ENCODE measurements around the gene TJAP1.
"Not testable (repeated sequence)": the region's sequence is repeated elsewhere in the genome, so short reads cannot be mapped to it uniquely, and the experiment has no call there.

Gene TJAP1

DNA sequence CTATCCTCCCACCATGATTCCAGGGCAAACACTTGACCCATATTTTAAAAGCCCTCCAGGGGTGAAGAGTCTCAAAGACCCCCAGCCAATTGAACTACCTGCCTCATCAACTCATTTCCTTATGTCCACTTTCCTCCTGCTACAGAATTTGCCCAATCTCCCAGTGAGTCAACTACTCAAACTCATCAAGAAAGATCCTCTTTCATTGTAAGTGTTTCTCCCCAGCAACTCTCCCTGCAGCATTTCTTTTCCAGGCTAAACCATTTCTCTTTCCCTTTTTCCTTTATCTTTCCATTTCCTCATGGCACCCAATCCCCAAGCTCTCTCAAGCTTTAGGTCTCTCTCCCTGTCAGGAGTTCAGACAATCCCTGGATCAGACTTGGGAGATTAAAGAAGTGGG is 23.5 kb upstream of the TJAP1 start:
- no peak for DNase-seq

DNA sequence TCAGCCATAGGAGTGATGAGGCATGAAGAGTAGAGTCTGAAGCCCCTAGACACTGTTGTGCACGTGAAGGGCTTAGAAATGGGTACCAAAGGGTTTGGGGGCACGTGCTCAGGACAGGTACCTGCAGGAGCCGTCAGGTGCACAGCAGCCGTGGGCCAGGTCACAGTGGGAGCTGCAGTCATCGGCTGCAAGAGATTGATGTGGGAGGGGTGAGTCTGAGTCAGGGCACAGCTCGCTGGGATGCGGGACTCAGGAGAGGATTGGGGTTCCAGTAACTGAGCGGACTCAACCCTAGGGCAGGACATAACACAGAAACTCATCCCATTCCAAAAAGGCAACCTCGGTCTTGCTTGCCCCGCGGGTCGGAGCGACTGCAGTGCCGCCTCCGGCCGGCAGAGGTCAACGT is 23.1 kb upstream of the TJAP1 start:
- no peak for DNase-seq

DNA sequence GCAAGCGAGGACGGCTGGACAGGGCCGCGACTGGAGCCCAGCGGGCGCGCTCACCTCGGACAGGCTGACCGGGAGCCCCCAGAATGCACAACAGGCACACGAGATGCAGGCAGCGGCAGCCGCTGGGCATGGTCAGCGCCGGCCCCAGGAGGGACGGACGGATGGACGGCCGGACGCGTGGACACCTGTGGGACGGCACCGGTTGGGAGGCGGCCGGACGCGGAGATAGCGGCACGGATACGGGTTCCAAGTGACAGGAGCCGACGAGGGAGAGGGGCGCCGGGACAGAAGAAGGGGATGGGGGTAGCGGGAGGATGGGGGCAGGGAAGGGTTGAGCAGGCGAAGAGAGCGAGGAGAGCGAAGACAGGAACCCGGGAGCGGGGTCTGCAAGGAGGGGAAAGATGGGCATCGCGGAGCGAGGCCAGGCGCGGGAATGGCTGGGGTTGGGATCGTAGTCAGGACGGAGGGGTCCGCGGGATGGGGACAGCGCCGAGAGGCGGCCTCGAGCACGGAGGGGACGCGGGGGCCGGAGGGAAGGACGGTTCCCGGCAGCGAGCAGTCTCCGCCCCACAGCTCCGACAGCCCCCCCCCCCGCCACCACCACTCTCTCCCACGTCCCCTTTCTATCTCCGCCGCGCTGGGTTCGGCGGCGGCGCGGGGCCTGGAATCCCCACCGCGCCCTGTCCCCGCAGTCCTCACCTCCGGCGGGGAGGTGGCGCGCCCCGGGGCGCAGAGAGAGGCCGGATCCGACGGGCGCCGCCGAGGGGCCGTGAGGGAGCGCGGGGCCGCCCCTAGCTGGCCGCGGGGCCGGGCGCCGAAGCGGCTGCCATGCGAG is 22.5 kb upstream of the TJAP1 start:
- DNase-seq = no peak

DNA sequence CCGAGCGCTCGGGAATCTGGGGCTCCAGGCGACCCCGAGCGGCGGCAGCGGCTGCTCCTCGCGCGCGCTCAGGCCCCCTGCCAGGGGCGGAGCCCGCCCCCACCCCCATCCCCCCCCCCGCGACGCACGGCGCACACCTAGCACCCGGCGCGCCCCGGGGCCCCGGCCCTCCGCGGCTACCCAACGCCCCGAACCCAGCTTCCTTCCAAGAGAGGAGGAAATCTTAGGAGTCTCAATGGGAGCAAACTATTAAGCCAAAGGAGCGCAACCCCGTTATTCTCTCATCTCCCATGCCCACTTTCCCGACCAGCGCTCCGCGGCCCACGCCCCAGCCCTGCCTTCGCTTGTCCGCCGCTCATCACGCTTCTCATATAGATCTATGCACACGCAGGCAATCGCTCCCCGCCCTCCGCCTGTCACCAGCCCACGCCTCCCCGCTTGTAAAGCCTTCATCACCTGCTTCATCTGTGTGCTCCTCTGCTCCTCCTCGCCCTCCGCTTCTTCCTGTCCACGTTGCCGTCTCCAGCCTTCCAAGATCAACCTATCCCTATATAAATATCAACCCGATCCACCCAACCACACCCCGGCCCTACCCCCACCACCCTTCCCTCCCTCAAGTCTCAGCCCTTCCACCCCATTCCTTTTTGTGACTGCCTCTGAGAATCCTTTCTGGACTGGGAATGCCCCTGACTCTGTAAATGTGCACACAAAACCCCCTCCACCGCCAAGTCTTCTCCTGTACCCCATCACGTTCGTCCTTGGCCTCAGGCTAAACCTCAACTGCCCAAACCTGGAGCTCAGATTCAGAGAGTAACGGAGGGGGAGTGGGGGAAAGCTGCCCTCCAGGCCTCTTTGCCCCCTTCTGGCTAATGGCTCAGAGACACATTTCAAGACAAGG is 21.6 kb upstream of the TJAP1 start, which contains the start of gene DLK2:
Gene DLK2, minus strand, starts transcription at position 18 of the 898 bp plus-strand sequence. CDS start 723 bp downstream, outside the sequence.
- no peak for DNase-seq

DNA sequence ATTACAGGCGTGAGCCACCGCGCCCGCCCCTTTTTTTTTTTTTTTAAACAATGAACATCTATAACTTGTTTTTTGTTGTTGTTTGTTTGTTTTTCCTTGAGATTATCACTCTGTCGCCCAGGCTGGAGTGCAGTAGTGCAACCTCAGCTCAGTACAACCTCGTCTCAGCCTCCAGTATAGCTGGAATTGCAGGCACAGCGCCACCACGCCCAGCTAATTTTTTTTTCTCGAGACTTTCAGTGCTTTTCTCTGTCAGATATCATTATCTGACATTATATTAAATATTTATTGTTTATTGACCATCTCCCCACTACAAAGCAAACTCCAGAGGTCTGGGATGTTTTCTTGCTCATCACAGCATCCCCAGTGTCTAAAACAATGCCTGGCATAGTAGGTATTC is 19.7 kb upstream of the TJAP1 start:
- DNase-seq = no peak

DNA sequence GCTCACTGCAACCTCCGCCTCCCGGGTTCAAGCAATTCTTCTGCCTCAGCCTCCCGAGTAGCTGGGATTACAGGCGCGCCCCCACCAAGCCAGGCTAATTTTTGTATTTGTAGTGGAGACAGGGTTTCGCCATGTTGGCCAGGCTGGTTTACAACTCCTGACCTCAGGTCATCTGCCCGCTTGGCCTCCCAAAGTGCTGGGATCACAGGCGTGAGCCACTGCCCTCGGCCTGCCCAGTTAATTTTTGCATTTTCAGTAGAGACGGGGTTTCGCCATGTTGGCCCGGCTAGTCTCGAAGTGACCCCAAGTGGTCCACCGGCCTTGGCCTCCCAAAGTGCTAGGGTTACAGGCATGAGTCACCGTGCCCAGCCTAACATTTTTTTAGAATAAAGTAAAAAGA is 19.2 kb upstream of the TJAP1 start:
- DNase-seq = not testable (repeated sequence)

DNA sequence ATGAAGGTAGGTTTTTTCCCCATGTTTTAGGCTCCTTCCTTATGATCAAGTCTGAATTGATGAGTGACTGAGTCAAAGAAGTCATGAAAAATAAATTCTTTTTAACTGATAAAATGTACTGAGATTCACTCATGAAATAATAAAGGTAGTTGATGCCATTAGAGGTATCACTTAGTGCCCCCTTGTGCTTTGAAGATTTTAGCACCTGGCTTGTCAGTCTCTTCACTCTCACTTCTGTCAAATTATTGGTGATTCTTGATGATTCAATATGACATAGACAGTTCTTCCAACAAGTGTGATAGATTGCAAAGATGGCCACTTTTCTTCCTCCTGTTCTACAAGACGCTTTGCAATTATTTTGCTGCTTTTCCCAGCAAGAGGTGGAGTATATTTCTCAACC is 17.8 kb upstream of the TJAP1 start:
- DNase-seq = no peak

DNA sequence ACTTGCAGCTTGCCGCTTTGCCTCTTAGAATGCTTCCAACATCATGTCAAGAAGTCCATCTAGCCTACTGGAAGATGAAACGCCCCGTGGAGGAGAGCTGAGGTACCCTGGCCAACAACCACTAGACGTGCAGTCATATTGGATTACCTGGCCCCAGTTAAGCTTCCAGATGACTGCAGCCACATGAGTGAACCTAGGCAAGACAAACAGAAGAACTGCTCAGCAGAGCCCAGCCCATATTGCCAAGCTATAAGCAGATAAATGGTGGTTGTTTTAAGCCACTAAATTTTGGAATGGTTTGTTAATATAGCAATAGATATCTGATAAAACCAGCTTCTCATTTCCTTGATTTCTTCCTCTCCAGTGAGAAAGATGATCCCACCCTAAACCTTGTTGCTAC is 17.3 kb upstream of the TJAP1 start:
- no peak for DNase-seq

DNA sequence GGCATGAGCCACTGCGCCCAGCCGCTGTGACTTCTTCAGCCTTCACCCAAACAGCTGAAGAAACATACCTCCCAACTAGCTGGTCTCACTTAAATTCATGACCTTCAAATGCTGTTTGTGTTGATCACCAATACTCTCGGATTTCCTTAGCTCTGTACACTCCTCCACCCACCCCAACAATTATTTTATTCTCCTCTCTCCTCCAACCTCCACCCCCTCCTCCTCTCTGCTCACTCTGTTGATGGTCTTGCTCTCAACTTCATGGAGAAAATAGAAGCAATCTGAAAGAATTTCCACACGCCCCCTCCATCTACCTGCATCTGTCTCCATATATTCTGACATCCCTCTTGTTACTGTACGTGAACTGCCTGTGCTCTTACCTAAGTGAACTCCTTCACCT is 15.4 kb upstream of the TJAP1 start:
- DNase-seq = no peak

DNA sequence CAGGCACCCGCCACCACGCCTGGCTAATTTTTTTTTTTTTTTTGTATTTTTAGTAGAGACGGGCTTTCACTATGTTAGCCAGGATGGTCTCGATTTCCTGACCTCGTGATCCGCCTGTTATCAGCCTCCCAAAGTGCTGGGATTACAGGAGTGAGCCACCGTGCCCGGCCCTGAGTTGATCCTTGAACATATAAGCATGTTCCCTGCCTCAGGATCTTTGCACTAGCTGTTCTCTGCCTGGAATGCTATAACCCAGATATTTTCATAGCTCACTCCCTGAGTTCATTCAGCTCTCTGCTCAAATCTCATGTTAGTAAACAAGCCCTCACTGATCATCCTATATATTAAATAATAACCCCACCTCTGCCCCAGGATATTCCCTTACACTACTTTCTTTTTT is 13.0 kb upstream of the TJAP1 start:
- no peak for DNase-seq

DNA sequence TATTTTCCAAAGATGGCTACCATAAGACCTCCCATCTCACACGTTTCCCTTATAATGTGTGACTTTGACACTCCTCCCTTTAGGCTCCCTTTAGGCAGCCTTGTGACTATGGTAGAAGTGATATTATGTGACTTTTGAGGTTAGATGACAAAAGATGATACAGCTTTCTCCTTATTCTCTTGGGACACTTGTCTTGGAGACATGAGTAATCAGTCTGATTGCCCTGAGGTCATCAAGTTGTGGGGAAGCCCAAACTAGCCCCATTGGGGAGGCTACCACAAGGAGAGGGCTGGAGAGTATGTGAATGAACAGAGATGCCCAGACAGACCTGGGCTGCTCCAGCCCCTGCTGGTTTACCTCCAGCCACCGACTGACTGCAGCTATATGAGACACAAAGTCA is 11.4 kb upstream of the TJAP1 start:
- no peak for DNase-seq

DNA sequence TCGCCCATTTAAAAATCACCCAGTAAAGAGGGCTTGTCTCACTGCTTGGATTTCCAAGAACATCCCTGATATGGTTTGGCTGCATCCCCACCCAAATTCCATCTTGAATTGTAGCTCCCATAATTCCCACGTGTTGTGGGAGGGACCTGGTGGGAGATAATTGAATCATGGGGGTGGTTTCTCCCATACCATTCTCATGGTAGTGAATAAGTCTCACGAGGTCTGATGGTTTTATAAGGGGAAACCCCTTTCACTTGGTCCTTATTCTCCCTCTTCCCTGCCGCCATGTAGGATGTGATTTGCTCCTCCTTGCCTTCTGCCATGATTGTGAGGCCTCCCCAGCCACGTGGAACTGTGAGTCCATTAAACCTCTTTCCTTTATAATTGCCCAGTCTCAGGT is 10.1 kb upstream of the TJAP1 start:
- not testable (repeated sequence) for DNase-seq

DNA sequence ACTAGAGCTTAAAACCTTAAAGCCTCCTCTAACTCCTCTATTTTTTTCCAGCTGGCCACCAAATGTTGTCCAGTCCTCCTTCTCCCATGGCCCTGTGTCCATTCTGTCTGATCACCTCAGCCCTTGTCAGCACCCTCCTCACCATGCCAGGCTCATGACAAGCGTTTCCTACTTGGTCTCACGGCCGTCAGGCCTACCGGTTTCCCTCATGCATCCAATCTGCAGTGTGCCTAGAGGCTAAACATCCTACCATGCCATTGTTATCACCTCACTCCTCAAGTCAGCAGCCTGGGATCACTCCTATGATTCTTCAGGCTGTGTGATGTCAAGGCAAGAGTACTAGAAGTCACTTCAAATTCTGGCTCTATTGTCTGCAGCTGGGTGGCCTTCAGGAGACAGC is 9.6 kb upstream of the TJAP1 start:
- no peak for DNase-seq

DNA sequence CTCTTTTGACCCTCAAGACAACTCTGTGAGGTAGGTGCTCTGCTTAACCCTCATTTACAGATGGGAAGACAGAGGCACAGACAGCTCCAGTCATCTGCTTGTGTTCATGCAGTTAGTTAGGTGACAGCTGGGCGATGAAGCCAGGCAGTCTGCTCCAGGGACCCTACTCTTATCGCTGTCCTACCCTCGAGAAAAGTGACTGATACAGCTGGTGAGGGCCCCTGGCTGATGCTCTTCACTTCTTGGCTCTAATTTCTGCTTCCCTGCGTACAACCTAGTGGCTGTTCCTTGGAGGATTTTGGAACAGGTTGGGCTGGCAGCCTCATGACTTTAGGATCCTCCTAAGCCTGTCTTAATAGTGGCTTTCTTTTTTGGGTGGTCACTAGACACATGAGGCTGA is 9.1 kb upstream of the TJAP1 start:
- DNase-seq = no peak

DNA sequence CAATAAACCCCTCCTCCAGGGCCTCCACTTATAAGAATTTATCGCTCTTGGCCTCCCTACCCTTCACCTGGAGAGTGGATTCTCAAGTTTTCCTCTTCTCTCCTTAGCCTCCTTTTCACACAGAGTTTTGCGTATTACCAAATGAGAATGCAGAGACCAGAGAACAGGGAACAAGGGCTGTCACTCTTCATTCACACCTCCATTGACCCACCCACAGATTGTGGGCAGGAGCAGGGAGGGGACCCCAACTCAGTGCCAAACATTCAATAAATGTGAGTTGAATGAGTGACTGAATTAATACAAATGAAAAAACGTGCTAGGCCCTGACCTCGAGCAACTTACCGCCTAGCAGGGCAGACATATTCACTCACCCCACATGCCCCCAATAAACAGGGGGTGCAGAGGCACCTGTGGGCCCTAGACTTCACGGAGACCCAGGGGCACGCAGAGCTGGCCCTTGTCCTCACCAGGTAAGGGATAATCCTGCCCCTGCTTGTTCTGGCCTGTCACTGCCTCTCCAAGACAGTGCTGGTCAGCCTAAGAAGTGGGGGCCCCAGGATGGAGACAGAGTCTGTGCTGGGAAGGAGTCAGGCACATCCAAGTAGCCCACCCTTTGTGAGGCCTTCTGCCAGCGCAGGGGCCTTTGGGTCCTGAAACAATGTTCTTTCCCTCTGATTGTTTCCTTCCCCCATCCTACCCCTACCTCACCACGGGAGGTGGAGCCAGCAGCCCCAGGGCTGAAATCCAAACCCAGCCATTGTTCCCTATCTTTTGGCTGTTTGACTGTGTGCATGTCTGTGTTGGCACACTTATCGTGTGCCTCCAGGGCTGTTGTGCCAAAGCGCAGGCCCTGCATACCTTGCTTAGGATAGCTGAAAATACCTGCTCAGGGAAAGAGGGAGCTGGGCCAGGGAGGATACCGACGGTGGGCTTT is 8.4 kb upstream of the TJAP1 start:
- no peak for DNase-seq

DNA sequence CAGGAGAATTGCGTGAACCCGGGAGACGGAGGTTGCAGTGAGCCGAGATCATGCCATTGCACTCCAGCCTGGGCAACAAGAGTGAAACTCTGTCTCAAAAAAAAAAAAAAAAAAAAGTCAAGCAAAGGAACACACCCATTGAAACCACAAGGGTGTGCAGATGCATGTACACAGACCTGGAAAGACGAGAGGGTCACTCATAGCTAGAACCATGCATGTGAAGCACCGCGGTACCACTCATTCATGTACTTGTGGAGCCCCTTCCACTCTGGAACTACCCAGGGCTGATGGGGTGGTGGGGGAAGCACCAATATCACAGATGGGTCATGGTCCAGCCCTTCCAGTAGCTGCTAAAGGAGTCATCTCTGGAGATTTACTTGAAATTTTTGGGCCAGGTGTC is 7.4 kb upstream of the TJAP1 start:
- DNase-seq = no peak

DNA sequence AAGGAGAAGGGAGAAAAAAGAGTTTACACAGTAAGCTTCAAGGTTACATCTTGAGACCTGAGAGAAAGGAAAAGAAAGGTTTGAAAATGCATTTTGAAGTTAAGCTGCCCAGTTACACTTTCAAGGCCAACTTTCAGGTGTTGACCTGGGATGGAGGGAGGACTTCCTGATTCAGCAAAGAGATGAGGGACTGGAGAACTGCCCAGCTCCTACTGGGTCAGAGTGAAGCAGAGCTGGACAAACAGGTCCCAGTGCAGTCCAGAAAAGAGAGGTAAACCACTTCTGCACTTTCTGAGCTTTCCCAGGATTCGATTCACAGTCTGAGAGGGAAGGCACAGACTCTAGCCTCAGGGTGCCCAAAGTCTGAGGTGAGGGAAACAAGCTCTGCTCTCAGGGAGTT is 6.0 kb upstream of the TJAP1 start:
- DNase-seq = no peak

DNA sequence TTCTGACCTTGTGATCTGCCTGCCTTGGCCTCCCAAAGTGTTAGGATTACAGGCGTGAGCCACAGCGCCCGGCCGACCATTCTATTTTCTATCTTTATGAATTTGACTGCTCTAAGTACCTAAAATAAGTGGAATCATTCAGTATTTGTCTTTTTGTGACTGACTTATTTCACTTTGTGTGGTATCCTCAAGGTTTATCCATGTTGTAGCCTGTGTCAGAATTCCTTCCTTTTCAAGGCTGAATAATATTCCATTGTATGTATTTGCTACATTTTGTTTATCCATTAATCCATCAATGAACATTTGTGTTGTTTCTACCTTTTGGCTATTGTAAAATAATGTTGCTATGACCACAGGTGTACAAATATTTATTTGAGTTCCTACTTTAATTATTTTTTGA is 4.9 kb upstream of the TJAP1 start:
- DNase-seq = no peak

DNA sequence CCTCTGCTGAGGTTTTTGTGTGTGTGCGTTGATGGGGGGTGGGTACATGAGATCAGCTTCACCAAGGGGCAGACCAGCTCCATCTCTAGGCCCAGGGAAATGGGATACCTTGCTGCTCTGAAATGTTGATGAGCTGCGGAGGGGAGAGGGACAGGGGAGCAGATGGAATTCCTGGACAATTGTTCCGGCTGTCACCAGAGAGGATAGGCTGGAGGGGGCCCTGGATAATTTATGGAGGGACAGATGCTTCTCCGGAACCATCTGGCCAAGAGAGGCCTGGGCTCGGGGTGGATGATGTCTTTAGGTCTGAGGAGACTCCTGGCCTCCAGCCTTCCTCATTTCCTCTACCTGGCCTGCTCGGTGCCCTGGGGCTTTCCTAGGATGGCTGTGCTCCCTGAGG is 1.9 kb upstream of the TJAP1 start:
- no peak for DNase-seq

DNA sequence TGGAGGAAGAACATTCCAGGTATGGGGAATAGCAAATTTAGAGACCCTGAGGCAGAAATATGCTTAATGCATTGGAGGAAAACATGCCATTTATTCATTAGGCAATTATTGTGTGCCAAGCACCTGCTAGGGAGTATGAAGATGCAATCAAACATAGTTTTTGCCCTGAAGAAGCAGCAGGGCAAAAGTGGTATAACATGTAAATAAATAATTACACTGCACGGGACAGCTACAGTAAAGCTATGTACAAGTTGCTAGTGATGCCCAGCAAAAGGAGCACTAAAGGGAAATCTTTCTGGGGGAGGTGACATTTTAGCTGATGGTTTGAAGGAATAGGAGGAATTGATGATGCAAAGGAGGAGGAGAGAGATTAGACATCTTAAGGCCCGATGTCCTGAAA is 624 bp upstream of the TJAP1 start:
- DNase-seq = no peak

DNA sequence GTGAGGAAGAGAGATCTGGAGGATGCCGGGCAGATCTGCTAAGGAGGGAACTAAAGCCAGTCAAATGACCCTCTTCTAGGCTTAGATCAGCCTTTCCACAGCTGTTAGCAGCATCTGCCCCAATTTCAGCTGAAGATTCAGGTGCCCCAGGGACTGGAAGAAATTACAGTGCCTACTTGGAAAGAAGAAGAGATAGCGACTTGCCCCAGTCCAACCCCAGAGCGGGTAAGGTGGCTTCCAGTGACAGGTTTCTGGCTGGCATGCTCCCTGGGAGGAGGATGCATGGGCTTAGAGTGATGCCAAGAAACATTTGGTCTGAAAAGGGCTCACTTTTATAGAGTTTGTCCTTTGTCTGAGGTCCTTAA is 620 bp downstream of the TJAP1 start:
- no peak for DNase-seq

DNA sequence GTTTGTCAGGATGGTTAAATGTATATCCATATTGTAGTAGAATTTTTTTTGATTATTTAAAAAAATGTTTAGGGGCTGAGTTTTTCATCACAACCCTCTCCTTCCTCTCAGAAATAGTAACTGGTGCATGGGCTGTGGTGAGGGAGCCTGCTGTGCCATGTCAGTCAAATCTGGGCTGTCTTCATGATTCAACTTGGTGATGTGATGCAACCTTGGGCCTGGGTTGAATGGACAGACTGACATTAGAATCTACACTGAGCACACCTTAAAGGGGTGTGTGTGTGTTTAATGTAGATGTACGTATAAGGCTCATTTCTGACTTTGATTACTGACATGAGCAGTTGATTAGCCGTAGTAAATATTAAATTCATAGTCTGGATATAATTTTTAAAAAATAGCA is 3.7 kb downstream of the TJAP1 start:
- DNase-seq = no peak

DNA sequence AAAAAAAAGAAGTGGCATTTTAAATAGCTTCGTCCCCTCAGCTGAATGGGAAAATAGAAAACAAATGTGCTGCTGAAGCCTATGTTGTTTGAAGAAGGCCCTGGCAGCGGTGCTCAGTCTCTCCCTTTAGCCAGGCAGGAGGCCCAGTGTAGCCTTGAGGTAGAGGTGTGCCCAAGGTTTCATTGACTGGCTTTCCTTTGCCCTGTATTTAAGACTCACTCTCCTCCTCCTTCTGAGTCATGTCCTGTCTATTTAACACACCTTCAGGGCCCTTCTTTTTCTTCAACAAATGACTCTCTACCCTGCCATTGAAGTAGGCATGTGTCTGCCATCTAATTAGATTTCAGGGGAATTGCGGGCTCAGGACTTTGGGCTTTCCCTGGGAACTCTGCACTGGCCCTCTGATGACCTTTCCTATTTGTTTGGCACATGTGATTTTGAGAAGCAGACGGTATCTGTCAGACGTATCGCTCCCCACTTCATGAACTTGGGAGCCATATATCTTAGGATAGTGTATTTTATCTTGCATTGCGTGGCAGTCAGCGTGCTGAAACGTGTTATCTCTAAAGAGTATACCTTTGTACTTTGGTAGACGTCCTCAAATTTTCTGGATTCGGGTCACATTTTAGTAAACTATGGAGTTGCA is 4.3 kb downstream of the TJAP1 start:
- no peak for DNase-seq

Data from NCI-H2107 (cell line).